GM12891 (cell line): ENCODE measurements around the gene SLC2A4RG.

ENCODE experiments used
- PAX5 ChIP-seq: IDR thresholded peaks from 2 replicates; pipeline ENCODE4 v1.6.1; 2011; ENCODE audit warnings: low read length, moderate library complexity, mild to moderate bottlenecking; ENCODE audit not compliant: insufficient read depth, severe bottlenecking
- POLR2A ChIP-seq: IDR thresholded peaks from 2 replicates; pipeline ENCODE4 v1.6.1; 2011; ENCODE audit warnings: low read depth, low read length, control low read depth
- POLR2AphosphoS5 ChIP-seq: IDR thresholded peaks from 2 replicates; pipeline ENCODE4 v1.6.1; 2011; ENCODE audit warnings: low read depth, low read length, control low read depth
- TAF1 ChIP-seq: IDR thresholded peaks from 2 replicates; pipeline ENCODE4 v1.6.1; 2011; ENCODE audit warnings: low read depth, low read length, control low read depth

DNA sequence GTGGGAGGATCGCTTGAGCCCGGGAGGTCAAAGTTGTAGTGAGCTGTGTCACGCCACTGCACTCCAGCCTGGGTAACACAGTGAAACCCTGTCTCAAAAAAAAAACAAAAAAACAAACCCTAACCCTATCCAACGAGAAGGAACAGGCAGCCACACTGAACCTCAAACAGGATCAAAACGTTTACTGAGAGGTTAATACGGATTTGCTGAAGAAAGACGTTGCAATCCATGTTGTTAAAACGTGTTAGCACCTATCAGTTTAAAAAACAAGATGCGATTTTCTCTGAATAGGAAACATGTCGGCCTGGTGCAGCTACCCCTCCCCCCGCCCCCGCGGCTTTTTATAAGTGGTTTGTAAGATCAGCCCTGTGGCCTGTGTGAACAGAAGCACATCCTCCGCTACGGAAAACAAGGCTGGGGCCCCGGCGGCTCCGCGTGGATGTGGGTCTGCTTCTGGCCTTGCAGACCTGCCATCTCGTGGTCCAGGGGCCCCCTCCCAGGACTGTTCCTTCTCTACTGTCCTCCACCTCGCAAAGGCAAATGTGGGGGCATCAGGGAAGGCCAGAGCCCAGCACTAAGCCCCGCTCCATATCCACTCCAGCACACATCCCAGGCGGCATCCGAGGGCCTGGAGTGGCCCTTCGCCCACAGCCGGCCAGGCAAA lies 11.4 kb downstream of the SLC2A4RG start:
- TF ChIP-seq PAX5 (no peak), POLR2A (no peak), POLR2AphosphoS5 (no peak), TAF1 (no peak)
